ENCODE results near the gene NRXN3.

- TF ChIP-seq, protein P1, sequence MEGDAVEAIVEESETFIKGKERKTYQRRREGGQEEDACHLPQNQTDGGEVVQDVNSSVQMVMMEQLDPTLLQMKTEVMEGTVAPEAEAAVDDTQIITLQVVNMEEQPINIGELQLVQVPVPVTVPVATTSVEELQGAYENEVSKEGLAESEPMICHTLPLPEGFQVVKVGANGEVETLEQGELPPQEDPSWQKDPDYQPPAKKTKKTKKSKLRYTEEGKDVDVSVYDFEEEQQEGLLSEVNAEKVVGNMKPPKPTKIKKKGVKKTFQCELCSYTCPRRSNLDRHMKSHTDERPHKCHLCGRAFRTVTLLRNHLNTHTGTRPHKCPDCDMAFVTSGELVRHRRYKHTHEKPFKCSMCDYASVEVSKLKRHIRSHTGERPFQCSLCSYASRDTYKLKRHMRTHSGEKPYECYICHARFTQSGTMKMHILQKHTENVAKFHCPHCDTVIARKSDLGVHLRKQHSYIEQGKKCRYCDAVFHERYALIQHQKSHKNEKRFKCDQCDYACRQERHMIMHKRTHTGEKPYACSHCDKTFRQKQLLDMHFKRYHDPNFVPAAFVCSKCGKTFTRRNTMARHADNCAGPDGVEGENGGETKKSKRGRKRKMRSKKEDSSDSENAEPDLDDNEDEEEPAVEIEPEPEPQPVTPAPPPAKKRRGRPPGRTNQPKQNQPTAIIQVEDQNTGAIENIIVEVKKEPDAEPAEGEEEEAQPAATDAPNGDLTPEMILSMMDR (IDR thresholded peaks at IDR 0.05) = no peak
- TF ChIP-seq TCF7L2 (IDR thresholded peaks at IDR 0.05; ENCODE audit: low read depth, low read length) = no peak
- TF ChIP-seq, protein P2, sequence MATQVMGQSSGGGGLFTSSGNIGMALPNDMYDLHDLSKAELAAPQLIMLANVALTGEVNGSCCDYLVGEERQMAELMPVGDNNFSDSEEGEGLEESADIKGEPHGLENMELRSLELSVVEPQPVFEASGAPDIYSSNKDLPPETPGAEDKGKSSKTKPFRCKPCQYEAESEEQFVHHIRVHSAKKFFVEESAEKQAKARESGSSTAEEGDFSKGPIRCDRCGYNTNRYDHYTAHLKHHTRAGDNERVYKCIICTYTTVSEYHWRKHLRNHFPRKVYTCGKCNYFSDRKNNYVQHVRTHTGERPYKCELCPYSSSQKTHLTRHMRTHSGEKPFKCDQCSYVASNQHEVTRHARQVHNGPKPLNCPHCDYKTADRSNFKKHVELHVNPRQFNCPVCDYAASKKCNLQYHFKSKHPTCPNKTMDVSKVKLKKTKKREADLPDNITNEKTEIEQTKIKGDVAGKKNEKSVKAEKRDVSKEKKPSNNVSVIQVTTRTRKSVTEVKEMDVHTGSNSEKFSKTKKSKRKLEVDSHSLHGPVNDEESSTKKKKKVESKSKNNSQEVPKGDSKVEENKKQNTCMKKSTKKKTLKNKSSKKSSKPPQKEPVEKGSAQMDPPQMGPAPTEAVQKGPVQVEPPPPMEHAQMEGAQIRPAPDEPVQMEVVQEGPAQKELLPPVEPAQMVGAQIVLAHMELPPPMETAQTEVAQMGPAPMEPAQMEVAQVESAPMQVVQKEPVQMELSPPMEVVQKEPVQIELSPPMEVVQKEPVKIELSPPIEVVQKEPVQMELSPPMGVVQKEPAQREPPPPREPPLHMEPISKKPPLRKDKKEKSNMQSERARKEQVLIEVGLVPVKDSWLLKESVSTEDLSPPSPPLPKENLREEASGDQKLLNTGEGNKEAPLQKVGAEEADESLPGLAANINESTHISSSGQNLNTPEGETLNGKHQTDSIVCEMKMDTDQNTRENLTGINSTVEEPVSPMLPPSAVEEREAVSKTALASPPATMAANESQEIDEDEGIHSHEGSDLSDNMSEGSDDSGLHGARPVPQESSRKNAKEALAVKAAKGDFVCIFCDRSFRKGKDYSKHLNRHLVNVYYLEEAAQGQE (IDR thresholded peaks at IDR 0.05; ENCODE audit: insufficient read depth in 1 of 2, low read depth in 2 of 2, low read length in 1 of 2) = no peak
- no peak for TF ChIP-seq POLR2AphosphoS5 (IDR thresholded peaks at IDR 0.05; ENCODE audit: low read depth, low read length)
Measured at GRCh38 chr14:79407572-79407971, 1237.4 kb downstream of the NRXN3 start.

Measured in Panc1 (cell line).